SK-N-MC (cell line): Measurements from ENCODE around the gene PDSS2.

Source experiments
- EZH2 ChIP-seq: fragments of 200-600 bp; sonication (generic); IDR thresholded peaks from one replicate; pipeline ENCODE4 v1.6.1; 2017; ENCODE audit warnings: antibody characterized with exemption
- FOXP2 ChIP-seq: optimal IDR thresholded peaks from 2 replicates; pipeline ENCODE3; 2011; ENCODE audit warnings: mild to moderate bottlenecking, moderate library complexity; ENCODE audit not compliant: insufficient read depth; ENCODE audit errors: extremely low read length, control extremely low read depth

DNA sequence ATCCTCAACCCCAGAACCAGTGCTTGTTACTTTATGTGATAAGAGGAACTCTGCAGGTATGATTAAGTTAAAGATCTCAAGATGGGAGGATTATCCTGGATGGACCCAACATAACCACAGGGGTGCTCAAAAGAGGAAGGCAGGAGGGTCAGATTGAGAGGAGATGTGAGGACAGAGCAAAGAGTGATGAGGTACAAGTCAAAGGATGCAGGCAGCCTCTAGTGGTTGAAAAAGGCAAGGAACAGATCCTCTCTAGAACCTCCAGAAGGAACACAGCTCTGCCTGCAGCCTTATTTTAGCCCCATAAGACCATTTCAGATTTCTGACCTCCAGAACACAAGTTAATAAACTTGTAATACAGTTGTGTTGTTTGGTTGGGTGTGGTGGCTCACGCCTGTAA lies 41.2 kb downstream of the PDSS2 start:
- TF ChIP-seq FOXP2 (no peak), EZH2 (no peak)
